ENCODE measurements around the gene CYP4Z1. TPM values are rescaled to one million over a fixed set of nuclear protein-coding genes. Genes with fewer than 3 reads are reported as not detected.
"Not testable (repeated sequence)": the region's sequence is repeated elsewhere in the genome, so short reads cannot be mapped to it uniquely, and the experiment has no call there.

The CYP4Z1 gene
- polyA plus RNA-seq, 1 donor, result 0.03 TPM

DNA sequence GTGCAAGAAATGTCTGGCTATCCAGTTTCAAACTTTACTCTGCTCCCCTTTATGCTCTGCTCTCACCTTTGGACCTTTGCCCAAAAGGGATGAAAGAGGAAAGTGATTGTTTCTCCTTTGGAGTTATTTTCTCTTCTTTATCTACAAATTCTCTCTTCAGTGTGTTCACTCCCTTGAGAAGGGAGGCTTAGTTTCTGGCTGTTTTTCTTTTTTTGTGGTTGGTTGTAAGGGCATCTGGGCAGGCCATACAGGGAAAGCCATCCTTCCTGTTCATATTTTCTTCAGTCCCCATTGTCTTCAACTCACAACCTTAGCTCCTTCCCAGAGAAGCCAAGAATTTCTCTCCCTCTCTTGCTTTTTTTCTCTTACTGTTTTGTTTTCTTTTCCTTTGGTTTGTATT, 2.5 kb downstream of the CYP4Z1 start:
- not testable (repeated sequence) for DNase-seq

DNA sequence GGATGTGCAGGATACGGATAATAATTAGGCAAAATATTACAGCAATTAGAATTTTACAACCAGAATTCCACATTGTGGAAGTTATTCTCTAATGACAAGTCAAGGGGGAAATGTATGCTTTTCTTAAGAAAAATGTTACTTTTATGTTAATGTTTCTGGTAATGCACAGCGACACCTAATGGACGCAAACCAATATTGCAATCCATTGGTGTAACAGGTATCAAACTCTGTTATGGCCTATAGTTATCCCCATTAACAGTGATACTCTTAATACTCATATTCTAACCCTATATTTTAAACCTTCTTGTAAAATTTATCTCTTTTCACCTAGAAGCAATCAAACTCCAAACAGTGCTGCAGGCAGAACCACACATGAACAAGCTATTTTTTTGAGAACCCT, 22.3 kb downstream of the CYP4Z1 start:
- H3K4me1 ChIP-seq (ENCODE audit: control insufficient read depth, insufficient read depth, low read length); H3K27ac ChIP-seq (ENCODE audit: low read length): not testable (repeated sequence)
- 0% methylated on average over 2 of the region's 3 CpGs for WGBS (ENCODE audit: insufficient coverage, low lambda C conversion rate)

More for the DNA sequence above, 2.5 kb downstream of the CYP4Z1 start:
- not testable (repeated sequence) for H3K9me3 ChIP-seq (ENCODE audit: control insufficient read depth, low read depth, low read length); H3K4me1 ChIP-seq (ENCODE audit: control insufficient read depth, insufficient read depth, low read length); H3K36me3 ChIP-seq (ENCODE audit: control insufficient read depth, insufficient read depth, low read length); H3K27me3 ChIP-seq (ENCODE audit: control insufficient read depth, insufficient read depth, low read length); H3K4me3 ChIP-seq (ENCODE audit: low read length); H3K27ac ChIP-seq (ENCODE audit: low read length)

DNA sequence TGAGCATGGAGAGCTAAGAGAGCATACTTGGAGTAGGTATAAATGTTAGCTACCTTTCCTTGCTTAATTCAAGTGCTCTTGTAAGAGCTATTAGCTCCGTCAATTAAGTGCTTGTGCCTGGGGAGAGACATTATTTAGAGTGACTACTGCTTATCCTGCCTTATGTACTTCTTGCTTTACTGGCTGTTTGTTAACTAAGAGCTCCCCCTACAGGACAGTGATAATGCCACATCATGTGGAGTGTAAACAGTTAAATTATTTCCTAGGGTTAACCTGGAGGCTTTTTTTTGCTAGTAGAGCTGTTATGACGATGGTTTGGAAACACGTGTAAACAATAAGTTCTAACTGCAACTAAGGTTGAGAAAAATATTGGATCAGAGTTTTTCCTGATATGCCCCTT, 24.4 kb downstream of the CYP4Z1 start:
- H3K27me3 ChIP-seq (ENCODE audit: control insufficient read depth, insufficient read depth, low read length); H3K27ac ChIP-seq (ENCODE audit: low read length); H3K4me3 ChIP-seq (ENCODE audit: low read length); H3K36me3 ChIP-seq (ENCODE audit: control insufficient read depth, insufficient read depth, low read length); H3K9me3 ChIP-seq (ENCODE audit: control insufficient read depth, low read depth, low read length); H3K4me1 ChIP-seq (ENCODE audit: control insufficient read depth, insufficient read depth, low read length); DNase-seq: not testable (repeated sequence)
- no CpG with 5 or more reads among the region's 3 CpGs for WGBS (ENCODE audit: insufficient coverage, low lambda C conversion rate)

More for the DNA sequence above, 22.3 kb downstream of the CYP4Z1 start:
- not testable (repeated sequence) for H3K4me3 ChIP-seq (ENCODE audit: low read length); H3K36me3 ChIP-seq (ENCODE audit: control insufficient read depth, insufficient read depth, low read length); H3K9me3 ChIP-seq (ENCODE audit: control insufficient read depth, low read depth, low read length); H3K27me3 ChIP-seq (ENCODE audit: control insufficient read depth, insufficient read depth, low read length); DNase-seq

DNA sequence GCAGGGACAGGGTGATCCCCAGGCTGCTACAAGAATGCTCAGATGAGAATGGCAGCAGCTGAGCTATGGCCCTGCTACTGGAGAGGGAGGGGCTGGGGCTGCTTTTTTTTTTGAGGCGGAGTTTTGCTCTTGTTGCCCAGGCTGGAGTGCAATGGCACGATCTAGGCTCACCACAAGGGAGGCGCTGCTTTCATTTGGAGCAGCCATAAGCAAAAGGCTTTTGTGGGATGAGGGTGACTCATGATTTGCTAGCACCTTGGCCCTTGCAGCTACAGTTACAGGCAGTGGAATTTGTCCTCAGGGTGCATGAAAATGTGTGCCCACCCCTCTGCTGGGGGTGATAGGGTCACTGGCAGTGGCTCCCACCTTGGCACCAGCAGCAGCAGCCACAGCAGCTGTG, 37.8 kb downstream of the CYP4Z1 start:
- Histone ChIP-seq H3K27ac (ENCODE audit: low read length) (no peak overlapping the region), H3K4me1 (ENCODE audit: control insufficient read depth, insufficient read depth, low read length) (no peaks in the 10 kb centered on the region), H3K9me3 (ENCODE audit: control insufficient read depth, low read depth, low read length) (peaks cover 10% of the 10 kb centered on the region), H3K36me3 (ENCODE audit: control insufficient read depth, insufficient read depth, low read length) (no peaks in the 10 kb centered on the region), H3K27me3 (ENCODE audit: control insufficient read depth, insufficient read depth, low read length) (no peaks in the 10 kb centered on the region), H3K4me3 (ENCODE audit: low read length) (no peak overlapping the region)
- no CpG with 5 or more reads among the region's 3 CpGs for WGBS (ENCODE audit: insufficient coverage, low lambda C conversion rate)
- DNase-seq, result no peak

DNA sequence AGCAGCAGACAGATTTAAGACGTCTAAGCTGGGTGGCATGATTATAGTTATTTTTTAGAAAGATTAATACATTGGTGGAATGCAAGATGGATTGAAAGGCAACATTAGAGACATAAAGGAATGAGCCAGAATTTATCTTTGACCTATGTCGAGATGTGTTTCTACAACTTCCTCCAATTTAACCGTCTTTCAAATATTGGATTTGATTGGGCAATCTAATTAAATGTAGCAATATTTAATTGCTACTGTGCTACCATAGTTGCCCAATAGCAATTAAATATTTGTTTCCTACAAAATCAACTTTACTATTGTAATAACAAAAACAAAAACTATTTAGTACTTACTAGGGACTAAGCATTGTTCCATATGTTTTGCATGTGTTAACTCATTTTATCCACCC, 39.8 kb downstream of the CYP4Z1 start:
- no CpG with 5 or more reads among the region's 3 CpGs for WGBS (ENCODE audit: insufficient coverage, low lambda C conversion rate)
- Histone ChIP-seq H3K9me3 (ENCODE audit: control insufficient read depth, low read depth, low read length) (peaks cover 10% of the 10 kb centered on the region), H3K36me3 (ENCODE audit: control insufficient read depth, insufficient read depth, low read length) (no peaks in the 10 kb centered on the region), H3K4me3 (ENCODE audit: low read length) (no peak overlapping the region), H3K27me3 (ENCODE audit: control insufficient read depth, insufficient read depth, low read length) (no peaks in the 10 kb centered on the region), H3K4me1 (ENCODE audit: control insufficient read depth, insufficient read depth, low read length) (no peaks in the 10 kb centered on the region), H3K27ac (ENCODE audit: low read length) (no peak overlapping the region)
- DNase-seq, result no peak

DNA sequence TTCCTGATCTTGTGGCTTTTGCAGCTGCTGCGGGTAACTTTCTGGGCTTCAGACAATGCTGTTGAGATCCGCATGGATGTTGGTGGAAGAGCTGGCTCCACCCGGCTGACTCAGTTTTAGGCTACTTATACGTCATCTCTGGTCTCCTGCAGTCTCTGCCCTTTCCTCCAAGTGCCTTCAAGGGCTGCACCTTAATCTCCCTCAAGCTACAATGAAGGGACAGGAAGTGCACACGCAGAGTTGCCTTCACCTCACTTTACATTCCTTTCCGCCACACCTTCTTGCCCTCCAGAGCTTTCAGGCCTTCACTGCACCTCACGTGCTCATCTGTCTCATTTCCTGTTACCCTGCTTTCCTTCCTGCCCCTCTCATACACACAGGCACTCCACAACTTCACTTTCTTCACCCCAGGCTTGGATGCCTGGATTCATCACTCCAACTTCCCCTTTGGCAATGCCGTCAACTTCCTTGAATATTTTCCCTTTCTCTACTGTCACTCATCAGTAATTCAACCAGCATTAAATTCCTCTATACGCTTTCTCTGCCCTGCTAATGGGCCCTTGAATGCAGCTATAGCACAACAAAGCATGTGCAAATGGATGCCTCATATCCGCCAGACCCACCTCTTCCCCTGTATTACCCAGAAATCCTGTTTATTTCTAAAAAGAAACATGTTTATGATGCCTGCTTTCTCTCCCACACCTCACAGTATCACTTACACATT, 41.0 kb downstream of the CYP4Z1 start:
- H3K4me3 ChIP-seq (ENCODE audit: low read length); H3K36me3 ChIP-seq (ENCODE audit: control insufficient read depth, insufficient read depth, low read length); H3K9me3 ChIP-seq (ENCODE audit: control insufficient read depth, low read depth, low read length); H3K27ac ChIP-seq (ENCODE audit: low read length); H3K4me1 ChIP-seq (ENCODE audit: control insufficient read depth, insufficient read depth, low read length); H3K27me3 ChIP-seq (ENCODE audit: control insufficient read depth, insufficient read depth, low read length): not testable (repeated sequence)
- DNase-seq, result peak; percentile 3 to 30
- WGBS (ENCODE audit: insufficient coverage, low lambda C conversion rate), result 80% methylated on average over 3 of the region's 10 CpGs

DNA sequence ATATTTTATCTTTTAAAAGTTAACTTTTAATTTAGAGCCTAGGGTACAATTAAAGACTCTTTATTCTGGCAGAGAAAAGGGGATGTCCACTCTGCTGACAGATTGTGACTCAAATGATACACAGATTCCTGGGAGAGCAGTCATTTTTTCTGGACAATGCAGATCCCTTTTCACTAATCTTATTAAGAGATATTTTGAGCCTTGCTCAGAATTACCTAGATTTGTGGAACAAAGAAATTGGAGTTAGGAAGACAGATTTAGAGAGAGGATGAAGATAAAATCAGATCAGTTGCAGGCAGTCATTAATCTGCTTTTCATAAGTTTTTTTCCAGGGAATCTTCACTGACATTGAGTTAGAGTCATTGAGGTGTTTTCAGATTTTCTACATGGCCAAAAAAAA, 42.5 kb downstream of the CYP4Z1 start:
- not testable (repeated sequence) for H3K27me3 ChIP-seq (ENCODE audit: control insufficient read depth, insufficient read depth, low read length); H3K4me3 ChIP-seq (ENCODE audit: low read length); DNase-seq; H3K36me3 ChIP-seq (ENCODE audit: control insufficient read depth, insufficient read depth, low read length); H3K9me3 ChIP-seq (ENCODE audit: control insufficient read depth, low read depth, low read length); H3K27ac ChIP-seq (ENCODE audit: low read length); H3K4me1 ChIP-seq (ENCODE audit: control insufficient read depth, insufficient read depth, low read length)

DNA sequence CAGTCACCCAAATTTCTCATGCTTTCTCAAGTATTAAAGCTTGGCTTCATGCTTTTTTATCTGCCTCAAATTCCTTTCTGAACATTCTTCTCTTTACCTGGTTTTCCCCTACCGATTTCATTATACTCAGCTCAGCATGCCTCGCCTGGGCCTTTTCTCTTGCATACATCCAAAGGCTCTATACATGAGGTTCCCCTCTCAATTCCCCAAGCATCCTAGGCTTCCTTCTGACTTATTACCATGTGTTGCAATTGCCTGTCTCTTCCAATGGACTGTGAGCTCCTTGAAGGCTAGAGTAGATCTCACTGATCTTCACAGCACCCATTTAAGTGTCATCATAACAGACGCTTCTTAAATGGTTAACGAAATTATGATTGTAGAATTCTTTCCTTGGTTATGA, 46.1 kb downstream of the CYP4Z1 start:
- Histone ChIP-seq H3K9me3 (ENCODE audit: control insufficient read depth, low read depth, low read length) (no peaks in the 10 kb centered on the region), H3K4me1 (ENCODE audit: control insufficient read depth, insufficient read depth, low read length) (no peaks in the 10 kb centered on the region), H3K4me3 (ENCODE audit: low read length) (no peak overlapping the region), H3K36me3 (ENCODE audit: control insufficient read depth, insufficient read depth, low read length) (no peaks in the 10 kb centered on the region), H3K27me3 (ENCODE audit: control insufficient read depth, insufficient read depth, low read length) (no peaks in the 10 kb centered on the region), H3K27ac (ENCODE audit: low read length) (no peak overlapping the region)
- WGBS (ENCODE audit: insufficient coverage, low lambda C conversion rate), result 90% methylated on average over 2 of the region's 4 CpGs
- DNase-seq, result no peak

DNA sequence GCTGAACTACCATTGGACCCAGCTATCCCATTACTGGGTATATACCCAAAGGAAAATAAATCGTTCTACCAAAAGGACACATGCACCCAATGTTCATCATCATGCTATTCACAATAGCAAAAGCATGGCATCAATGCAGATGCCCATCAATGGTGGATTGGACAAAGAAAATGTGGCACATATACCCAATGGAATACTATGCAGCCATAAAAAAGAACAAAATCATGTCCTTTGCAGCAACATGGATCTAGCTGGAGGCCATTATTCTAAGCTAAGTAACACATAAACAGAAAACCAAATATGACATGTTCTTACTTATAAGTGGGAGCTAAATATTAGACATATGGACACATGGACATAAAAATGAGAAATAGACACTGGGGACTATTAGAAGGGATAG, 54.0 kb downstream of the CYP4Z1 start:
- no CpG with 5 or more reads among the region's 1 CpG for WGBS (ENCODE audit: insufficient coverage, low lambda C conversion rate)
- not testable (repeated sequence) for H3K27me3 ChIP-seq (ENCODE audit: control insufficient read depth, insufficient read depth, low read length); H3K9me3 ChIP-seq (ENCODE audit: control insufficient read depth, low read depth, low read length); DNase-seq; H3K4me1 ChIP-seq (ENCODE audit: control insufficient read depth, insufficient read depth, low read length); H3K27ac ChIP-seq (ENCODE audit: low read length); H3K4me3 ChIP-seq (ENCODE audit: low read length); H3K36me3 ChIP-seq (ENCODE audit: control insufficient read depth, insufficient read depth, low read length)

DNA sequence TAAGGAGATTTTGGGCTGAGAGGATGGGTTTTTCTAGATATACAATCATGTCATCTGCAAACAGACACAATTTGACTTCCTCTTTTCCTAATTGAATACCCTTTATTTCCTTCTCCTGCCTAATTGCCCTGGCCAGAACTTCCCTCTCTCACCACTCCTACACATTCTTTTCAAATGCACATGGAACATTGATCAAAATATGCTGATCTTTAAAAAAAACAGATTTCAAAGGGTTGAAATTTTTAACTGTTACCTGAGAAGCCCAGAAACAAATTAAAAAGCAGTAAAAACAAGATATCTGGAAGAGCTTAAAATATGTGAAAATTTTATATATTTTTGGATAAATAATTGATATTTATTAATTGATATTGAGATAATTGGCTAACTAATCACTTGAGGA, 57.8 kb downstream of the CYP4Z1 start:
- DNase-seq; H3K4me1 ChIP-seq (ENCODE audit: control insufficient read depth, insufficient read depth, low read length); H3K27ac ChIP-seq (ENCODE audit: low read length); H3K27me3 ChIP-seq (ENCODE audit: control insufficient read depth, insufficient read depth, low read length); H3K9me3 ChIP-seq (ENCODE audit: control insufficient read depth, low read depth, low read length); H3K36me3 ChIP-seq (ENCODE audit: control insufficient read depth, insufficient read depth, low read length); H3K4me3 ChIP-seq (ENCODE audit: low read length): not testable (repeated sequence)

DNA sequence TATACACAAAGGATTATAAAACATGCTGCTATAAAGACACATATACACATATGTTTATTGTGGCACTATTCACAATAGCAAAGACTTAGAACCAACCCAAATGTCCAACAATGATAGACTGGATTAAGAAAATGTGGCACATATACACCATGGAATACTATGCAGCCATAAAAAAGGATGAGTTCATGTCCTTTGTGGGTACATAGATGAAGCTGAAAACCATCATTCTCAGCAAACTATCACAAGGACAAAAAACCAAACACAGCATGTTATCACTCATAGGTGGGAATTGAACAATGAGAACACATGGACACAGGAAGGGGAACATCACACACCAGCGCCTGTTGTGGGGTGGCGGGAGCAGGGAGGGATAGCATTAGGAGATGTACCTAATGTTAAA, 60.0 kb downstream of the CYP4Z1 start:
- H3K27ac ChIP-seq (ENCODE audit: low read length); H3K9me3 ChIP-seq (ENCODE audit: control insufficient read depth, low read depth, low read length); DNase-seq; H3K27me3 ChIP-seq (ENCODE audit: control insufficient read depth, insufficient read depth, low read length); H3K36me3 ChIP-seq (ENCODE audit: control insufficient read depth, insufficient read depth, low read length); H3K4me1 ChIP-seq (ENCODE audit: control insufficient read depth, insufficient read depth, low read length); H3K4me3 ChIP-seq (ENCODE audit: low read length): not testable (repeated sequence)
- WGBS (ENCODE audit: insufficient coverage, low lambda C conversion rate), result no CpG with 5 or more reads among the region's 2 CpGs
